HG03196 (cell line): Measurements from ENCODE around the gene PANK4.

Source experiments
- ATAC-seq: cut with Tn5 transposase; IDR thresholded peaks from one replicate; pipeline ENCODE4 v1.9.1; 2021; ENCODE audit not compliant: unreplicated experiment

Gene PANK4

GRCh38 chr1:2514863-2515762, 11.3 kb downstream of the PANK4 start:
- no peak for ATAC-seq

GRCh38 chr1:2513939-2514652, 12.3 kb downstream of the PANK4 start:
- ATAC-seq: no peak

GRCh38 chr1:2512862-2513421, 13.5 kb downstream of the PANK4 start:
- no peak for ATAC-seq

GRCh38 chr1:2510366-2511155, 15.8 kb downstream of the PANK4 start:
- no peak for ATAC-seq

GRCh38 chr1:2509589-2509988, 16.8 kb downstream of the PANK4 start:
- ATAC-seq: no peak

GRCh38 chr1:2508751-2509150, 17.6 kb downstream of the PANK4 start:
- ATAC-seq: no peak

GRCh38 chr1:2508180-2508579, 18.2 kb downstream of the PANK4 start:
- ATAC-seq: no peak

GRCh38 chr1:2507744-2508155, 18.6 kb downstream of the PANK4 start:
- ATAC-seq: no peak

- no peak for ATAC-seq
Measured at GRCh38 chr1:2506901-2507565, 19.4 kb downstream of the PANK4 start.

- no peak for ATAC-seq
Measured at GRCh38 chr1:2506007-2506860, 20.2 kb downstream of the PANK4 start.

- ATAC-seq: no peak
Measured at GRCh38 chr1:2505461-2505994, 20.9 kb downstream of the PANK4 start.

GRCh38 chr1:2504949-2505272, 21.5 kb downstream of the PANK4 start:
- no peak for ATAC-seq

GRCh38 chr1:2504225-2504948, 22.0 kb downstream of the PANK4 start:
- no peak for ATAC-seq

- no peak for ATAC-seq
Measured at GRCh38 chr1:2503554-2504224, 22.7 kb downstream of the PANK4 start.

GRCh38 chr1:2502661-2503553, 23.5 kb downstream of the PANK4 start:
- ATAC-seq: no peak

- ATAC-seq: no peak
Measured at GRCh38 chr1:2502210-2502609, 24.2 kb downstream of the PANK4 start.

- ATAC-seq: no peak
Measured at GRCh38 chr1:2501820-2502119, 24.6 kb downstream of the PANK4 start.
